ENCODE results near the gene FCF1.

Gene FCF1

DNA sequence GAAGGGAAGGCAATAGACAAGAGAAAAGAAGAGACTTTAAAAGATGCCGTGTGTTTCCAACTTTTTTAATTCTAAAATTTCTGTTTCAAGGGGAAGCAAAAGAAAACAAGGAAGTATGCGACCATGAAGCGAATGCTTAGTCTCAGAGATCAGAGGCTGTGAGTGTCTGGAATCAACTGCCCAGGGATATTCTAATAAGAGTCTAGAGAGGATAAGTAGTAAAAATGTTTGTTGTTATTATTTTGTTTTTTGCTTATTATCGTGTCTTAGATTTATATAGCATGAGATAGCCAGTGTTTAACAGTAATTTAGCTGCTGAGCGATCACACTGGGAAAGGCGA lies 421 bp downstream of the FCF1 start:
- peak overlapping the region; percentile 100 for H3K4me3 ChIP-seq (ENCODE audit: low read depth, low read length)
- TF ChIP-seq CTCF (IDR thresholded peaks at IDR 0.05; ENCODE audit: low read depth, low read length) = no peak

DNA sequence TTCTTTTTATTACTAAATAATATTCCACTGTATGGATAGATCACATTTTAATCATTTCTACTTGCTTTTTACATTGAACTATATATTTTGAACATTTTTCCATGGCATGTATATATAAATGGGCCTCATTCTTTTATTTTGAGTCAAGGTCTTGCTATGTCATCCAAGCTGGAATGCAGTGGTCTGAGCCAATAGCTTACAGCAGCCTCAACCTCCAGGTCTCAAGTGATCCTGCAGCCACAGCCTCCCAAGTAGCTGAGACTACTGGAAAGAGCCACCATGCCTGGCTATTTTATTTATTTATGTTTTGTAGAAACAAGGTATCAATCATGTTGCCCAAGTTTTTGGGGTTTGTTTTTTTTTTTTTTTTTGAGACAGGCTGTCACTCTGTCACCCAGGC lies 7.6 kb downstream of the FCF1 start:
- TF ChIP-seq CTCF (IDR thresholded peaks at IDR 0.05; ENCODE audit: low read depth, low read length) = no peak
- no peak overlapping the region for H3K4me3 ChIP-seq (ENCODE audit: low read depth, low read length)

GRCh38 chr14:74723134-74723533 lies 10.2 kb downstream of the FCF1 start:
- TF ChIP-seq CTCF (IDR thresholded peaks at IDR 0.05; ENCODE audit: low read depth, low read length) = no peak
- H3K4me3 ChIP-seq (ENCODE audit: low read depth, low read length) = no peak overlapping the region

- no peak for TF ChIP-seq CTCF (IDR thresholded peaks at IDR 0.05; ENCODE audit: low read depth, low read length)
Observed at GRCh38 chr14:74732387-74732786, 19.4 kb downstream of the FCF1 start.

DNA sequence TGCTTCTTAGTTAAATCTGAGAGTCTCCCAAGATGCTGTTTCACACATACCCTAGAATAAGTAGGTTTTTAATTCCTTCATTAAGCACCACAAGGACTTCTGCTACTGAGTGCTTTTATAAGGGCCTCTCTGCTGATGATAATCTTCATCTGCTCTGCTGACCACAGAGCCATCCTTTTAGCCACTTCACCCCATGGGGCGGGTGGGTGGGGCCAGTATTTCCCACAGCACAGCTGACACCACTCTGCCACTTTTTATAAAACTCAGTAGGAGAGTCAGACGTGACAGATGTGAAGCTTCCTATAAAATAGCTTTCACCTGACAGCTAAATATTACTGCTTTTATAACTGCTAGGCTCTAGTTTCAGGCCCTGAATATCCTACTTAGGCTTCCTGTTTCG lies 20.3 kb downstream of the FCF1 start:
- no peak for TF ChIP-seq CTCF (IDR thresholded peaks at IDR 0.05; ENCODE audit: low read depth, low read length)

More at GRCh38 chr14:74732387-74732786, 19.4 kb downstream of the FCF1 start:
- no peak overlapping the region for H3K4me3 ChIP-seq (ENCODE audit: low read depth, low read length)

GRCh38 chr14:74735125-74735524 lies 22.2 kb downstream of the FCF1 start:
- no peak overlapping the region for H3K4me3 ChIP-seq (ENCODE audit: low read depth, low read length)
- TF ChIP-seq CTCF (IDR thresholded peaks at IDR 0.05; ENCODE audit: low read depth, low read length) = no peak

More for the DNA sequence above, 20.3 kb downstream of the FCF1 start:
- no peak overlapping the region for H3K4me3 ChIP-seq (ENCODE audit: low read depth, low read length)

DNA sequence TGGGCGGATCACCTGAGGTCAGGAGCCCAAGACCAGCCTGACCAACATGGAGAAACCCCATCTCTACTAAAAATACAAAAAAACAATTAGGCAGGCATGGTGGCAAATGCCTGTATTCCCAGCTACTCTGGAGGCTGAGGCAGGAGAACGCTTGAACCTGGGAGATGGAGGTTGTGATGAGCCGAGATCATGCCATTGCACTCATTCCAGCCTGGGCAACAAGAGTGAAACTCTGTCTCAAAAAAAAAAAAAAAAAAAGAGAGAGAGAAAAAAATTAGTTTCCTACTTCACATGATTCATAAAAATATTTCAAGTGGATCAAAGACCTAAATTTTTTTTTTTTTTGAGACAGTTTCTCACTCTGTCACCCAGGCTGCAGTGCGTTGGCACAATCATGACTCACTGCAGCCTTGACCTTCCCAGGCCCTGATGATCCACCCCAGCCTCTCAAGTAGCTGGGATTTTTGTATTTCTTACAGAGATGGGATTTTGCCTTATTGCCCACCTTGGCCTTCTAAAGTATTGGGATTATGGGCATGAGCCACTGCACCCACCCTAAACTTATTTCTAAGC lies 24.9 kb downstream of the FCF1 start:
- H3K4me3 ChIP-seq (ENCODE audit: low read depth, low read length) = no peak overlapping the region
- TF ChIP-seq CTCF (IDR thresholded peaks at IDR 0.05; ENCODE audit: low read depth, low read length) = no peak
